GM12878 (cell line): Measurements from ENCODE around the gene COX6A1. TPM values are rescaled to one million over a fixed set of nuclear protein-coding genes. Genes with fewer than 3 reads are reported as not detected.

ENCODE experiments used
- ATAC-seq: fragments of 200-7000 bp; cut with Tn5 transposase; 3 replicates; pipeline ENCODE4 v1.9.1; 2020; ENCODE audit warnings: mild to moderate bottlenecking, moderate library complexity
- BruUV-seq: library from RNA; stranded (reverse); fragments of 400-500 nt; replicated peaks from 2 replicates; lab custom pipeline; 2021; lab: Mats Ljungman, UMichigan
- CTCF ChIA-PET: fragments of 300-600 bp; sonication (Branson Sonifier 250); formaldehyde crosslinking; extraction: SDS; loops from one replicate; lab custom pipeline; 2021; ENCODE audit warnings: inconsistent platforms; lab: Yijun Ruan, JAX
- POLR2A ChIA-PET: fragments of 350-600 bp; formaldehyde crosslinking; extraction: SDS; loops from one replicate; lab custom pipeline; 2021; ENCODE audit warnings: inconsistent platforms; lab: Charles Lee
- RAD21 ChIA-PET: fragments of 300-600 bp; sonication (Branson Sonifier 250); formaldehyde crosslinking; loops from one replicate; lab custom pipeline; 2023; ENCODE audit warnings: antibody characterized with exemption; ENCODE audit not compliant: unreplicated experiment; lab: Charles Lee
- SMC1A ChIA-PET: fragments of 300-600 bp; sonication (Branson Sonifier 250); formaldehyde crosslinking; loops from one replicate; lab custom pipeline; 2023; ENCODE audit not compliant: unreplicated experiment, uncharacterized antibody; lab: Charles Lee
- DNase-seq: peaks from one replicate; pipeline ENCODE4 v3.0.0-alpha.2; 2011; ENCODE audit warnings: low read depth, low spot score
- FAIRE-seq: peaks from 3 replicates; lab custom pipeline; 2011; peaks lifted over from hg19 to GRCh38; lab: Jason Lieb, UNC
- H2AFZ ChIP-seq: 2 replicates; pipeline ENCODE4 v1.6.0; 2011; ENCODE audit warnings: low read depth, low read length, control low read depth; ENCODE audit not compliant: control insufficient read depth
- H3K27ac ChIP-seq: 2 replicates; pipeline ENCODE4 v1.5.1; 2011; ENCODE audit warnings: control low read depth; ENCODE audit not compliant: control insufficient read depth, insufficient read depth
- H3K27me3 ChIP-seq, 2 experiments: replicated peaks in 1 of 2; 2 replicates each; pipeline versions ENCODE4 v1.6.0 to v1.6.1; 2011; ENCODE audit warnings: low read length in 1 of 2; ENCODE audit not compliant: control insufficient read depth in 2 of 2, insufficient read depth in 2 of 2
- H3K36me3 ChIP-seq, 2 experiments: 2 replicates each; pipeline ENCODE4 v1.5.1; 2011; ENCODE audit warnings: low read length in 1 of 2; ENCODE audit not compliant: control insufficient read depth in 2 of 2, insufficient read depth in 2 of 2
- H3K4me1 ChIP-seq: 2 replicates; pipeline ENCODE4 v1.6.1; 2011; ENCODE audit warnings: mild to moderate bottlenecking, low read length, moderate library complexity, mixed read lengths; ENCODE audit not compliant: control insufficient read depth, insufficient read depth
- H3K4me2 ChIP-seq: 2 replicates; pipeline ENCODE4 v1.6.0; 2011; ENCODE audit warnings: control low read depth; ENCODE audit not compliant: control insufficient read depth, insufficient read depth
- H3K4me3 ChIP-seq: fragments of 200-600 bp; sonication (generic); 2 replicates; pipeline ENCODE4 v1.5.1; 2016
- H3K79me2 ChIP-seq: 2 replicates; pipeline ENCODE4 v1.6.0; 2011; ENCODE audit warnings: low read length; ENCODE audit not compliant: control insufficient read depth, insufficient read depth
- H3K9ac ChIP-seq: 2 replicates; pipeline ENCODE4 v1.8.0; 2011; ENCODE audit warnings: low read length, control low read depth, mixed read lengths; ENCODE audit not compliant: control insufficient read depth, insufficient read depth
- H3K9me3 ChIP-seq: replicated peaks from 3 replicates; pipeline ENCODE4 v1.5.1; 2011; ENCODE audit warnings: mild to moderate bottlenecking, low read length; ENCODE audit not compliant: control insufficient read depth, insufficient read depth
- H4K20me1 ChIP-seq: 2 replicates; pipeline ENCODE4 v1.6.0; 2011; ENCODE audit not compliant: control insufficient read depth, insufficient read depth
- E2F4 ChIP-seq: IDR thresholded peaks from 2 replicates; pipeline ENCODE4 v1.6.1; 2012; ENCODE audit warnings: low read depth, low read length, improper control_type of control experiment
- EGR1 ChIP-seq, 2 experiments: IDR thresholded peaks; 1 replicate in 1 of 2; 2 replicates in 1 of 2; pipeline ENCODE4 v1.6.1; 2011 to 2012; ENCODE audit warnings: low read depth in 2 of 2, low read length in 2 of 2, borderline replicate concordance in 1 of 2, mild to moderate bottlenecking in 1 of 2, moderate library complexity in 1 of 2
- FOXK2 ChIP-seq: fragments of 450-650 bp; IDR thresholded peaks from 2 replicates; pipeline ENCODE4 v1.6.1; 2017; ENCODE audit warnings: mild to moderate bottlenecking, moderate library complexity
- IRF5 ChIP-seq: fragments of 450-650 bp; IDR thresholded peaks from 2 replicates; pipeline ENCODE4 v1.6.1; 2017; ENCODE audit warnings: borderline replicate concordance
- MEF2A ChIP-seq: IDR thresholded peaks from 2 replicates; pipeline ENCODE4 v1.6.1; 2011; ENCODE audit warnings: low read depth, mild to moderate bottlenecking, low read length, moderate library complexity; ENCODE audit not compliant: insufficient read depth
- MLLT1 ChIP-seq: fragments of 450-650 bp; IDR thresholded peaks from 2 replicates; pipeline ENCODE4 v1.6.1; 2016; ENCODE audit warnings: mild to moderate bottlenecking
- NKRF ChIP-seq: fragments of 450-650 bp; conservative IDR thresholded peaks from 2 replicates; pipeline ENCODE4 v1.6.1; 2017; ENCODE audit warnings: mild to moderate bottlenecking, moderate library complexity
- NR2F1 ChIP-seq: fragments of 450-650 bp; conservative IDR thresholded peaks from 2 replicates; pipeline ENCODE4 v1.6.1; 2017; ENCODE audit warnings: mild to moderate bottlenecking
- PML ChIP-seq: IDR thresholded peaks from 2 replicates; pipeline ENCODE4 v1.6.1; 2012; ENCODE audit warnings: low read length, inconsistent platforms
- SRF ChIP-seq, 2 experiments: IDR thresholded peaks; 2 replicates each; pipeline ENCODE4 v1.6.1; 2011; ENCODE audit warnings: low read depth in 2 of 2, low read length in 2 of 2, mild to moderate bottlenecking in 1 of 2, moderate library complexity in 1 of 2
- SUPT20H ChIP-seq: IDR thresholded peaks from 2 replicates; pipeline ENCODE4 v1.6.1; 2011; ENCODE audit warnings: low read depth, mild to moderate bottlenecking, low read length, moderate library complexity, borderline replicate concordance; ENCODE audit not compliant: control insufficient read depth
- WGBS: methylation state at CpG from one replicate; pipeline ENCODE4 v1.1.6; 2016; ENCODE audit warnings: low lambda C conversion rate; ENCODE audit not compliant: insufficient replicate concordance, insufficient coverage; ENCODE audit errors: missing lambda C conversion rate; 5-methylcytosine and 5-hydroxymethylcytosine counted together
- in situ Hi-C: fragments of 300-500 bp; cut with MboI; formaldehyde crosslinking; loops from 9 replicates; pipeline ENCODE4 v1.14.3; 2018; ENCODE audit warnings: mixed read lengths
- intact Hi-C: fragments of 100-400 bp; cut with micrococcal nuclease; formaldehyde crosslinking; loops from one replicate; pipeline ENCODE4 v1.14.2; 2022; ENCODE audit not compliant: unreplicated experiment
- polyA plus RNA-seq, 11 experiments: library from polyadenylated mRNA; depleted of rRNA in 4 of 11; unstranded in 6 of 11; stranded (reverse) in 5 of 11; fragments of >200 nt; fragmentation: Nextera tagmentation in 4 of 11; fragmentation: Illumina TruSeq in 1 of 11; extraction: Ambion mirVana in 4 of 11; extraction: Trizol in 1 of 11; gene quantifications; 1 replicate in 1 of 11; 2 replicates in 10 of 11; pipeline versions ENCODE4 v1.2.1 to v1.2.3, GENCODE V29; 2011 to 2016; ENCODE audit warnings: inconsistent platforms in 2 of 11, missing spikeins in 2 of 11, low read depth in 1 of 11
- total RNA-seq, 4 experiments: library from RNA; depleted of rRNA in 3 of 4; stranded (reverse); fragments of >200 nt in 3 of 4; fragmentation: Illumina TruSeq in 1 of 4; extraction: Trizol in 1 of 4; gene quantifications; 2 replicates each; pipeline versions ENCODE4 v1.2.1 to v1.2.3, GENCODE V29; 2013 to 2021
- TF ChIP-seq, protein P1 (sequence below): IDR thresholded peaks from 2 replicates; pipeline ENCODE4 v1.6.1; 2012; ENCODE audit warnings: low read depth, low read length, improper control_type of control experiment
- TF ChIP-seq, protein P2 (sequence below): fragments of 450-650 bp; IDR thresholded peaks from 2 replicates; pipeline ENCODE4 v1.6.1; 2014; ENCODE audit warnings: mild to moderate bottlenecking

COX6A1 gene
- total and polyA plus RNA-seq, 10 of the 15 experiments (the other 5 are each of a cell fraction or from before 2014, with no cell fraction given), result 408 to 2,723 (median 1,019) TPM

- WGBS, result 22% methylated on average over 4 of the region's 4 CpGs
- H3K4me1 ChIP-seq, result no peaks in the 10 kb centered on the region
- DNase-seq (no peak), ATAC-seq (no peak), FAIRE-seq (no peak)
- no peaks in the 10 kb centered on the region for H3K36me3 ChIP-seq
- TF ChIP-seq SRF (IDR thresholded peaks at IDR 0.05; ENCODE audit: low read depth in 2 of 2, low read length in 2 of 2) (no peak), MEF2A (no peak), SUPT20H (no peak), NKRF (no peak), NR2F1 (no peak), E2F4 (no peak), EGR1 (IDR thresholded peaks at IDR 0.05; ENCODE audit: borderline replicate concordance in 1 of 2, low read depth in 2 of 2, low read length in 2 of 2) (no peak), IRF5 (no peak), PML (no peak), FOXK2 (no peak), MLLT1 (no peak)
- TF ChIP-seq, protein P1, sequence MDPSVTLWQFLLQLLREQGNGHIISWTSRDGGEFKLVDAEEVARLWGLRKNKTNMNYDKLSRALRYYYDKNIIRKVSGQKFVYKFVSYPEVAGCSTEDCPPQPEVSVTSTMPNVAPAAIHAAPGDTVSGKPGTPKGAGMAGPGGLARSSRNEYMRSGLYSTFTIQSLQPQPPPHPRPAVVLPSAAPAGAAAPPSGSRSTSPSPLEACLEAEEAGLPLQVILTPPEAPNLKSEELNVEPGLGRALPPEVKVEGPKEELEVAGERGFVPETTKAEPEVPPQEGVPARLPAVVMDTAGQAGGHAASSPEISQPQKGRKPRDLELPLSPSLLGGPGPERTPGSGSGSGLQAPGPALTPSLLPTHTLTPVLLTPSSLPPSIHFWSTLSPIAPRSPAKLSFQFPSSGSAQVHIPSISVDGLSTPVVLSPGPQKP, result no peak
- TF ChIP-seq, protein P2, sequence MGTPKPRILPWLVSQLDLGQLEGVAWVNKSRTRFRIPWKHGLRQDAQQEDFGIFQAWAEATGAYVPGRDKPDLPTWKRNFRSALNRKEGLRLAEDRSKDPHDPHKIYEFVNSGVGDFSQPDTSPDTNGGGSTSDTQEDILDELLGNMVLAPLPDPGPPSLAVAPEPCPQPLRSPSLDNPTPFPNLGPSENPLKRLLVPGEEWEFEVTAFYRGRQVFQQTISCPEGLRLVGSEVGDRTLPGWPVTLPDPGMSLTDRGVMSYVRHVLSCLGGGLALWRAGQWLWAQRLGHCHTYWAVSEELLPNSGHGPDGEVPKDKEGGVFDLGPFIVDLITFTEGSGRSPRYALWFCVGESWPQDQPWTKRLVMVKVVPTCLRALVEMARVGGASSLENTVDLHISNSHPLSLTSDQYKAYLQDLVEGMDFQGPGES, result no peak
- no peak overlapping the region for H3K4me2 ChIP-seq
- no peaks in the 10 kb centered on the region for H4K20me1 ChIP-seq
- in situ Hi-C loops (no loop called here), intact Hi-C loops (no loop called here)
- H3K79me2 ChIP-seq, result no peaks in the 10 kb centered on the region
- ChIA-PET SMC1A (no interaction called here), CTCF (no interaction called here), POLR2A (no interaction called here), RAD21 (no interaction called here)
- H3K4me3 ChIP-seq, result no peak overlapping the region
- no peak overlapping the region for H2AFZ ChIP-seq
- no peak overlapping the region for H3K9ac ChIP-seq
- H3K9me3 ChIP-seq, result no peaks in the 10 kb centered on the region
- no peaks in the 10 kb centered on the region for H3K27me3 ChIP-seq
- no peak overlapping the region for H3K27ac ChIP-seq
- no TSS peak for BruUV-seq
Measured at GRCh38 chr12:120421701-120422100, 16.2 kb upstream of the COX6A1 start.
